K562 (cell line): ENCODE results near the gene FAM53A. TPM values are rescaled to one million over a fixed set of nuclear protein-coding genes. Genes with fewer than 3 reads are reported as not detected.

Source experiments
- ATAC-seq: fragments of 200-7000 bp; cut with Tn5 transposase; 3 replicates; pipeline ENCODE4 v1.9.1; 2020; ENCODE audit warnings: moderate library complexity
- BruUV-seq: library from RNA; stranded (reverse); fragments of 400-500 nt; replicated peaks from 2 replicates; lab custom pipeline; 2021; lab: Mats Ljungman, UMichigan
- CTCF ChIA-PET: fragments of 300-600 bp; formaldehyde crosslinking; extraction: SDS; loops from one replicate; lab custom pipeline; 2021; ENCODE audit warnings: low intra/inter-chr PET ratio; lab: Yijun Ruan, JAX
- POLR2A ChIA-PET: fragments of 300-600, 350-650 bp; sonication (Branson Sonifier 250); formaldehyde crosslinking; extraction: SDS; loops from one replicate; lab custom pipeline; 2021; ENCODE audit warnings: antibody characterized with exemption, inconsistent platforms; lab: Yijun Ruan, JAX
- DNase-seq, 4 experiments: peaks; one replicate each; pipeline versions ENCODE4 v3.0.0 to v3.0.0-alpha.2; 2011 to 2018; ENCODE audit warnings: low spot score in 3 of 4, mixed read lengths in 3 of 4; ENCODE audit errors: extremely low read depth in 1 of 4
- FAIRE-seq: peaks from 2 replicates; lab custom pipeline; 2011; peaks lifted over from hg19 to GRCh38; lab: Jason Lieb, UNC
- H2AFZ ChIP-seq: 2 replicates; pipeline ENCODE4 v1.6.0; 2011; ENCODE audit warnings: low read depth, low read length, control low read depth, inconsistent platforms
- H3K27ac ChIP-seq: fragments of 200-600 bp; 3 replicates; pipeline ENCODE4 v1.8.0; 2011; ENCODE audit warnings: low read depth, mild to moderate bottlenecking, control low read depth, inconsistent platforms, low read length, moderate library complexity, mixed read lengths; ENCODE audit errors: extremely low read depth
- H3K27me3 ChIP-seq, 2 experiments: fragments of 300-600 bp in 1 of 2; 2 replicates in 1 of 2; 3 replicates in 1 of 2; pipeline versions ENCODE4 v1.6.0 to v1.8.0; 2011; ENCODE audit warnings: inconsistent platforms in 2 of 2, low read length in 2 of 2, mild to moderate bottlenecking in 1 of 2, mixed read lengths in 1 of 2, moderate library complexity in 1 of 2; ENCODE audit not compliant: control insufficient read depth in 2 of 2, insufficient read depth in 2 of 2
- H3K36me3 ChIP-seq: fragments of 300-600 bp; 3 replicates; pipeline ENCODE4 v1.8.0; 2011; ENCODE audit warnings: mild to moderate bottlenecking, low read length, inconsistent platforms; ENCODE audit not compliant: control insufficient read depth, insufficient read depth
- H3K4me1 ChIP-seq, 2 experiments: fragments of 200-600 bp in 1 of 2; replicated peaks in 1 of 2; 2 replicates in 1 of 2; 3 replicates in 1 of 2; pipeline versions ENCODE4 v1.5.1 to v1.8.0; 2011; ENCODE audit warnings: inconsistent platforms in 2 of 2, low read length in 2 of 2, mild to moderate bottlenecking in 1 of 2, mixed read lengths in 1 of 2, moderate library complexity in 1 of 2; ENCODE audit not compliant: control insufficient read depth in 2 of 2, insufficient read depth in 2 of 2
- H3K4me2 ChIP-seq: 2 replicates; pipeline ENCODE4 v1.6.1; 2011; ENCODE audit warnings: low read length, control low read depth, inconsistent platforms, mixed read lengths; ENCODE audit not compliant: insufficient read depth
- H3K4me3 ChIP-seq: fragments of 200-600 bp; sonication (generic), shearing (Covaris generic); 2 replicates; pipeline ENCODE4 v1.5.1; 2016; ENCODE audit warnings: control low read depth, inconsistent platforms
- H3K79me2 ChIP-seq: fragments of 200-600 bp; 3 replicates; pipeline ENCODE4 v1.8.0; 2011; ENCODE audit warnings: low read length, inconsistent platforms; ENCODE audit not compliant: control insufficient read depth, insufficient read depth
- H3K9ac ChIP-seq, 2 experiments: 2 replicates each; pipeline versions ENCODE4 v1.6.0 to v1.6.1; 2011; ENCODE audit warnings: low read depth in 2 of 2, low read length in 2 of 2, control low read depth in 1 of 2, inconsistent platforms in 1 of 2, mild to moderate bottlenecking in 1 of 2, mixed read lengths in 1 of 2; ENCODE audit not compliant: insufficient read depth in 1 of 2
- H3K9me1 ChIP-seq: one replicate; pipeline ENCODE4 v1.6.0; 2011; ENCODE audit warnings: inconsistent platforms, mild to moderate bottlenecking, low read length, moderate library complexity; ENCODE audit not compliant: control insufficient read depth, insufficient read depth
- H3K9me3 ChIP-seq: replicated peaks from 2 replicates; pipeline ENCODE4 v1.5.1; 2011; ENCODE audit warnings: low read depth, low read length, inconsistent platforms; ENCODE audit not compliant: control insufficient read depth, insufficient read depth
- H4K20me1 ChIP-seq: replicated peaks from 2 replicates; pipeline ENCODE4 v1.6.1; 2011; ENCODE audit warnings: low read length, inconsistent platforms, mixed read lengths; ENCODE audit not compliant: control insufficient read depth, insufficient read depth
- FUS ChIP-seq: fragments of 200-400 bp; formaldehyde crosslinking; optimal IDR thresholded peaks from 2 replicates; pipeline ENCODE3; 2017; ENCODE audit warnings: low read depth, low read length
- HCFC1 ChIP-seq: IDR thresholded peaks from 2 replicates; pipeline ENCODE4 v1.6.1; 2012; ENCODE audit warnings: low read depth, low read length, improper control_type of control experiment
- MAFG ChIP-seq: fragments of 450-650 bp; conservative IDR thresholded peaks from 2 replicates; pipeline ENCODE4 v1.6.1; 2016; ENCODE audit warnings: missing genetic modification characterization, missing compliant biosample characterization
- NFIC ChIP-seq: fragments of 450-650 bp; IDR thresholded peaks from 2 replicates; pipeline ENCODE4 v1.6.1; 2017; ENCODE audit warnings: mild to moderate bottlenecking, inconsistent platforms
- POLR2A ChIP-seq: fragments of 450-650 bp; conservative IDR thresholded peaks from 2 replicates; pipeline ENCODE4 v1.6.1; 2016
- POLR2G ChIP-seq: fragments of 200-400 bp; formaldehyde crosslinking; IDR thresholded peaks from 2 replicates; pipeline ENCODE4 v1.6.1; 2017; ENCODE audit warnings: low read depth, mild to moderate bottlenecking, antibody characterized with exemption, low read length, moderate library complexity
- SUPT5H ChIP-seq: fragments of 450-650 bp; IDR thresholded peaks from 2 replicates; pipeline ENCODE4 v1.6.1; 2016
- THAP12 ChIP-seq: fragments of 250-450 bp; sonication (Bioruptor Pico); IDR thresholded peaks from 2 replicates; pipeline ENCODE4 v1.9.0; 2021; ENCODE audit warnings: mild to moderate bottlenecking, inconsistent platforms
- ZFP1 ChIP-seq: fragments of 450-650 bp; formaldehyde crosslinking; IDR thresholded peaks from 2 replicates; pipeline ENCODE4 v1.4.0; 2020; ENCODE audit warnings: mild to moderate bottlenecking, mixed read lengths
- ZNF280A ChIP-seq: fragments of 450-650 bp; IDR thresholded peaks from 2 replicates; pipeline ENCODE4 v1.6.1; 2018; ENCODE audit warnings: mild to moderate bottlenecking, low read depth; ENCODE audit not compliant: partially characterized antibody
- WGBS: fragments of 100-300 bp; shearing (Covaris generic); methylation state at CpG from one replicate; pipeline ENCODE4 v1.1.6; 2016; ENCODE audit warnings: low coverage, mixed read lengths; ENCODE audit not compliant: insufficient coverage; ENCODE audit errors: missing lambda C conversion rate; 5-methylcytosine and 5-hydroxymethylcytosine counted together
- in situ Hi-C: fragments of 300-500 bp; cut with MboI; formaldehyde crosslinking; loops from 4 replicates; pipeline ENCODE4 v1.15.0; 2018; ENCODE audit warnings: inconsistent platforms, mixed read lengths
- intact Hi-C: fragments of 100-400 bp; cut with micrococcal nuclease; formaldehyde crosslinking; loops from 2 replicates; pipeline ENCODE4 v1.14.2; 2022
- polyA plus RNA-seq, 8 experiments: library from polyadenylated mRNA; depleted of rRNA in 4 of 8; stranded (reverse) in 5 of 8; unstranded in 3 of 8; fragments of >200 nt; fragmentation: Nextera tagmentation in 2 of 8; fragmentation: Illumina TruSeq in 1 of 8; extraction: Ambion mirVana in 2 of 8; extraction: Trizol in 1 of 8; gene quantifications; 2 replicates each; pipeline versions ENCODE4 v1.2.1 to v1.2.3, GENCODE V29; 2011 to 2014; ENCODE audit warnings: inconsistent platforms in 1 of 8, missing spikeins in 1 of 8
- total RNA-seq, 7 experiments: library from RNA; depleted of rRNA in 6 of 7; stranded (reverse); fragments of >200 nt in 6 of 7; fragmentation: Illumina TruSeq in 2 of 7; extraction: Trizol in 2 of 7; gene quantifications; 2 replicates each; pipeline versions ENCODE4 v1.2.1 to v1.2.3, GENCODE V29; 2011 to 2021; ENCODE audit warnings: low replicate concordance in 1 of 7

FAM53A gene
- total and polyA plus RNA-seq, 9 of the 15 experiments (the other 6 are each of a cell fraction or from before 2014, with no cell fraction given) = 0.53 to 2.7 (median 1.4) TPM; not detected in 2

GRCh38 chr4:1717129-1718094 lies 33.3 kb upstream of the FAM53A start (continued):
- no peak for TF ChIP-seq THAP12 (CRISPR knock-in tag)

GRCh38 chr4:1716065-1716945 lies 32.2 kb upstream of the FAM53A start:
- intact Hi-C loops = no loop called here
- H3K4me3 ChIP-seq = no peak overlapping the region
- H3K4me2 ChIP-seq = no peak overlapping the region
- peaks cover 11 to 77% of the 10 kb centered on the region in 2 experiments; a peak in 4 of 5 replicates for H3K4me1 ChIP-seq
- H3K79me2 ChIP-seq = peaks cover 89% of the 10 kb centered on the region
- H3K9ac ChIP-seq = peak overlapping the region in 1 of 2 experiments; percentile 78; a peak in 2 of 4 replicates
- CTCF ChIA-PET = no interaction called here
- TF ChIP-seq POLR2G (peak; percentile 71), SUPT5H (0 out of 2 replicates have a peak, but pooled peaks have one; percentile 33), FUS (no peak), MAFG (no peak), POLR2A (peak; percentile 50; the same call in 1 of the 2 replicates), ZNF280A (no peak), HCFC1 (no peak), ZFP1 (CRISPR knock-in tag) (no peak), NFIC (0 out of 2 replicates have a peak, but pooled peaks have one; percentile 17)
- H2AFZ ChIP-seq = no peak overlapping the region
- H4K20me1 ChIP-seq = peaks cover 3% of the 10 kb centered on the region; the same call in 1 of the 2 replicates
- no TSS peak for BruUV-seq
- no peak overlapping the region for H3K27ac ChIP-seq
- POLR2A ChIA-PET = interaction anchor here (0.6 to 0.7 kb wide), 2 partner anchors 13 to 96 kb away, joined by 3 read pairs; no protein-coding TSS in a partner anchor
- FAIRE-seq (no peak), ATAC-seq (no peak), DNase-seq (no peak)
- 83% methylated on average over 13 of the region's 15 CpGs for WGBS
- H3K9me3 ChIP-seq = no peaks in the 10 kb centered on the region
- in situ Hi-C loops = no loop called here
- peaks cover 45% of the 10 kb centered on the region; the same call in 2 of the 3 replicates for H3K36me3 ChIP-seq
- no peaks in the 10 kb centered on the region for H3K27me3 ChIP-seq
- H3K9me1 ChIP-seq = no peaks in the 10 kb centered on the region
